Memory B cell (primary cell): Measurements from ENCODE around the gene AUTS2.
A peak's percentile ranks its signal among the peaks of the same experiment; 100 is the strongest.

ENCODE experiments used
- ATAC-seq: fragments of 150-1000 bp; cut with Tn5 transposase; 2 replicates; pipeline ENCODE4 v1.10.0; 2021; ENCODE audit warnings: low read depth, mild to moderate bottlenecking, moderate library complexity
- DNase-seq, 2 donors: peaks; one replicate each; pipeline ENCODE4 v3.0.0; 2022; ENCODE audit warnings: low spot score in 2 of 2
- H3K27ac Mint-ChIP-seq: one replicate; pipeline ENCODE4 v1.8.0; 2022; ENCODE audit warnings: mild to moderate bottlenecking, moderate library complexity, mixed read lengths
- H3K27me3 Mint-ChIP-seq: one replicate; pipeline ENCODE4 v1.8.0; 2022; ENCODE audit warnings: mixed read lengths
- H3K36me3 Mint-ChIP-seq: one replicate; pipeline ENCODE4 v1.8.0; 2022; ENCODE audit warnings: mild to moderate bottlenecking, mixed read lengths
- H3K4me1 Mint-ChIP-seq: one replicate; pipeline ENCODE4 v1.8.0; 2022; ENCODE audit warnings: mixed read lengths
- H3K4me3 Mint-ChIP-seq: one replicate; pipeline ENCODE4 v1.8.0; 2022; ENCODE audit warnings: mild to moderate bottlenecking, moderate library complexity, mixed read lengths
- H3K9me3 Mint-ChIP-seq: one replicate; pipeline ENCODE4 v1.8.0; 2022; ENCODE audit warnings: mixed read lengths

The AUTS2 gene

GRCh38 chr7:69643708-69644445 is 45.6 kb downstream of the AUTS2 start:
- DNase-seq, result no peak
- H3K4me1 Mint-ChIP-seq, result peaks cover 5% of the 10 kb centered on the region
- no peak overlapping the region for H3K4me3 Mint-ChIP-seq
- no peaks in the 10 kb centered on the region for H3K9me3 Mint-ChIP-seq
- no peak for ATAC-seq
- H3K27me3 Mint-ChIP-seq, result no peaks in the 10 kb centered on the region
- no peak overlapping the region for H3K27ac Mint-ChIP-seq
- no peaks in the 10 kb centered on the region for H3K36me3 Mint-ChIP-seq

- Mint-ChIP-seq H3K27ac (no peak overlapping the region), H3K4me1 (peaks cover 7% of the 10 kb centered on the region), H3K9me3 (no peaks in the 10 kb centered on the region), H3K27me3 (no peaks in the 10 kb centered on the region), H3K4me3 (no peak overlapping the region), H3K36me3 (no peaks in the 10 kb centered on the region)
- no peak for ATAC-seq
- no peak for DNase-seq
Observed at GRCh38 chr7:69645683-69646082, 47.4 kb downstream of the AUTS2 start.

GRCh38 chr7:69651101-69651590 is 52.9 kb downstream of the AUTS2 start:
- Mint-ChIP-seq H3K4me1 (peaks cover 25% of the 10 kb centered on the region), H3K27me3 (no peaks in the 10 kb centered on the region), H3K4me3 (no peak overlapping the region), H3K9me3 (no peaks in the 10 kb centered on the region), H3K27ac (peak overlapping the region; percentile 90), H3K36me3 (no peaks in the 10 kb centered on the region)
- DNase-seq, result peak in 1 of 2 donors; percentile 10
- ATAC-seq, result peak; percentile 88

DNA sequence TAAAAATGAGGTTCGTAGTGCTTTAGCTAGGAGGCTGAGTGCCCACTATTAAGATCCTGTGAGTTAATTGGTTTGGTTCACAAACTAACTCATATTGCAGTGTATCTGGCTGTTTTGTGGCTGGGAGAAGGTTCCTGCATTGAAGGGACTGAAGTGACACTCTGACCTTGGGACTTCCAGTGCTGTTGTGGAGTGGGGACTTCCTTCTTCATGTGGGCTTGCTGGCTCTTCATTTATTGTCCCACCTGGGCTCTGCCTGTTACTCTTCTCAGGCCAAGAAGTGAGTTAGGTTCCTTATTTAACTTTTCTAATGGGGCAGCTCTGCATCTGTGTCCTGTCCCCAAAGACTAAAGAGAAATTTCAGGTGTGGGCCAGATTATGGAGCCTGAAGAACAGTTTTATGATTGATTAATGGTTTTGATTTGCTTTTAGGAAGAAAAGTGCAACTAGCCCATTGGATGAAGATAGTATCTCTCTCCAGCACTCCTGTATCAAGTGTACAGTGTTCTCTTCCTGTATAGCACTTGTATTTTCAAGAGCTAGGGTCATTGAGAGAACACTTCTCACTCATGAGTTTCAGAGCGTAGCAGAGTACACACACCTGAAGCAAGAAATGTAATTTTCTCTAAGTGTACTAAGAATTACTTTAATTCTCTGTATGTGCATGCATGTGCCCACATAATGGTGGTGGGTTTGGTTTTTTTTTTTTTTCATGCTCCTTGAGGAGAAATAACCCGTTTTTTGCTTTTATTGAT is 54.8 kb downstream of the AUTS2 start:
- ATAC-seq, result peak; percentile 10
- Mint-ChIP-seq H3K9me3 (no peaks in the 10 kb centered on the region), H3K4me3 (no peak overlapping the region), H3K27ac (peak overlapping the region; percentile 9), H3K4me1 (peaks cover 25% of the 10 kb centered on the region), H3K36me3 (no peaks in the 10 kb centered on the region), H3K27me3 (no peaks in the 10 kb centered on the region)
- DNase-seq, result no peak

DNA sequence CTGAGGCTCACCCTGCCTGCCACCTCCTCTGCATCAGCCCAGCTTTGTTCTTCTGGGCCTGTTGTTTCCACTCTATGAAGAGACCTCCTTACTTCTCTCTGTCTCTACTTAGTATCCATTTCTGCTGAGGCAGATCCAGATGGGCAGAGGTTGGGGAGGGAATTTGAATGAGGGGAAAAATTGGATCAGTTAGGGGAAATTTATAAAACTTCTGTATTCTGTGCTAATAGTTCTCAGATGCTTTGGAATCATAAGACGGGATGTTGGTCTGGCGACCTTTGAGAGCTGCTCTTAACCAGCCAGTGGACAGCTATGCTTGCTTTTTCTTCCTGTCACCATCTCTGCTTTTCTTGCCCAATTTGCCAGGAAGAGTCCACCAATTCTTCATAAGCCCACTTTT is 55.5 kb downstream of the AUTS2 start:
- no peaks in the 10 kb centered on the region for H3K27me3 Mint-ChIP-seq
- peaks cover 25% of the 10 kb centered on the region for H3K4me1 Mint-ChIP-seq
- no peak for DNase-seq
- peak overlapping the region; percentile 11 for H3K27ac Mint-ChIP-seq
- H3K36me3 Mint-ChIP-seq, result no peaks in the 10 kb centered on the region
- H3K9me3 Mint-ChIP-seq, result no peaks in the 10 kb centered on the region
- no peak for ATAC-seq
- no peak overlapping the region for H3K4me3 Mint-ChIP-seq

DNA sequence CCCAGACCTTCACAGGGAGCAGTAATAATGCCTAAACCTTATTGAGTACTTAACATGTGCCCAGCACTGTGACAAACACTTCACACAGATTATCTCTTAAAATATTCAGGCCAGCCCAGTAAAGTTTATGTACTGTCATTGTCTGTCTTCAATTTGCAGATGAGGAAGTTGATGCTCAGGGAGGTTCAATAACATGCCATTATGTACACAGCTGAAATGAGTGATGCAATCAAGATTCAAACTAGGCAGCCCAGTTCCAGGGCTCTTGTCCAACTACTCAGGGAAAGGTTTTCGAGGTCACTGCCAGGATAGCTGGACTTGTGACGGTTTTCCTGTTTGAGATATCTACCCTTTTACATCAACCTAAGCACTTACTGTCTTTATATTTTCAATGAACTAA is 56.1 kb downstream of the AUTS2 start:
- H3K9me3 Mint-ChIP-seq, result no peaks in the 10 kb centered on the region

DNA sequence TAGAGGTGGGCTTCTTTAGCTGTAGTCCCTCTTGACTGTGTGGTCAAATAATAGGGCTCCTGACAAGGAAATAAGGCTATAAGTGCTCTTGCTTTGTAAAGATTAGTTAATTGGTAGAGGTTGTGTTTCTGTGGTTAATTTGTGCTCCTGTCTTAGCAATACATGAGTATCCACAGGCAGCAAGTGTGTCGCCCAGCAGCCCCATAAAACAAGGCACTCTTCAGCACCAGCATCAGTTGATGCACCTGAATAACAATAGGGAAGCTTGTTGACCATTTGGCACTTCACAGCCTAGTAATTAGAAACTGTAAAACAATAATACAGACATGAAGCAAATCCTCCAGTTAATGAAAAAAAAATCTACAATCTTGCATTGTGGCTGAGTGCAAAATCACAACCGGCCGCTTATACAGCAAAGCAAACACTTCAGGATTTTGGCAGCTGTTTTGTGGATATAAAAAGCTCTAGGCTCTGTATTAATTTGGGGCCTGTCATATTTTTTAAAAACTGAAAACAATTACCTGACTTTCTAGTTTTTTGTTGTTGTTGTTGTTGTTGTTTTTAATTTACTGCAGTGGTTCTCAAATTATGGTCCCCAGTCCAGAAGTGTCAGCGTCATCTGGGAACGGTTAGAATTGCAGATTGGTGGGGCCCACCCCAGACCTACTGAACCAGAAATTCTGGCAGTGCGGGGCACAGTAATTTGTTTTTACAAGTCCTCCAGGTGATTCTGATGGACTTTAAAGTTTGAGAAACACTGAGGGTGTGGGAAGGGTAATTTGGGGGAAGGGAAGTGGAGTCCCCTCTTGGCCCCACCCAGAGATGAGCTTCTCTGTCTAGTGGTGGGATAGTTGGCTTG is 56.8 kb downstream of the AUTS2 start:
- no peak overlapping the region for H3K4me3 Mint-ChIP-seq
- H3K27me3 Mint-ChIP-seq, result no peaks in the 10 kb centered on the region
- H3K27ac Mint-ChIP-seq, result no peak overlapping the region
- DNase-seq (no peak), ATAC-seq (no peak)
- peaks cover 29% of the 10 kb centered on the region for H3K4me1 Mint-ChIP-seq
- no peaks in the 10 kb centered on the region for H3K9me3 Mint-ChIP-seq
- H3K36me3 Mint-ChIP-seq, result no peaks in the 10 kb centered on the region

More for the DNA sequence above, 56.1 kb downstream of the AUTS2 start:
- H3K4me3 Mint-ChIP-seq, result no peak overlapping the region
- no peaks in the 10 kb centered on the region for H3K27me3 Mint-ChIP-seq
- peaks cover 26% of the 10 kb centered on the region for H3K4me1 Mint-ChIP-seq
- H3K36me3 Mint-ChIP-seq, result no peaks in the 10 kb centered on the region
- peak overlapping the region; percentile 11 for H3K27ac Mint-ChIP-seq
- no peak for DNase-seq
- ATAC-seq, result peak; percentile 27

DNA sequence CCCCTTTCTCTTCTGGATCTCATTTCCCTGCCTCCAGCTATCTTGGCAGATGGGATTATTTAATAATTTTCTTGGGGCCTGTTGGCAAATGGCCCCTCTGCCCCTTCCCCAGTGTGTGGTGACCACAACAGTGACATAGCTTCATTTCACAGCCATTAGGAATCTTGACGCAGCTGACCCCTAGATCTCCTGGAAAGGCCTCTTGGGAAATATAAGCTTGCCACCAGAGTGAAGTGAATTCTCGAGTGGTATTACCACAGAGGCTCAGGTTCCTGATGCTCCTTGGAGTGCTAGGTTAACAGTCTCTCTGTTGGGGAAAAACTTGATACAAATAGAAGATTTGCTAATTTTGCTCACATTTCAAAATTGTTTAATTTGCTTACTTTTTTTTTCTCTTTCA is 57.8 kb downstream of the AUTS2 start:
- no peak for ATAC-seq

GRCh38 chr7:69656890-69657289 is 58.6 kb downstream of the AUTS2 start:
- no peak for ATAC-seq
- Mint-ChIP-seq H3K27ac (no peak overlapping the region), H3K36me3 (no peaks in the 10 kb centered on the region), H3K4me1 (peaks cover 18% of the 10 kb centered on the region), H3K4me3 (no peak overlapping the region), H3K27me3 (no peaks in the 10 kb centered on the region), H3K9me3 (no peaks in the 10 kb centered on the region)
- no peak for DNase-seq

More for the DNA sequence above, 57.8 kb downstream of the AUTS2 start:
- Mint-ChIP-seq H3K27me3 (no peaks in the 10 kb centered on the region), H3K36me3 (no peaks in the 10 kb centered on the region), H3K4me1 (peaks cover 24% of the 10 kb centered on the region), H3K9me3 (no peaks in the 10 kb centered on the region), H3K4me3 (no peak overlapping the region), H3K27ac (no peak overlapping the region)
- no peak for DNase-seq

DNA sequence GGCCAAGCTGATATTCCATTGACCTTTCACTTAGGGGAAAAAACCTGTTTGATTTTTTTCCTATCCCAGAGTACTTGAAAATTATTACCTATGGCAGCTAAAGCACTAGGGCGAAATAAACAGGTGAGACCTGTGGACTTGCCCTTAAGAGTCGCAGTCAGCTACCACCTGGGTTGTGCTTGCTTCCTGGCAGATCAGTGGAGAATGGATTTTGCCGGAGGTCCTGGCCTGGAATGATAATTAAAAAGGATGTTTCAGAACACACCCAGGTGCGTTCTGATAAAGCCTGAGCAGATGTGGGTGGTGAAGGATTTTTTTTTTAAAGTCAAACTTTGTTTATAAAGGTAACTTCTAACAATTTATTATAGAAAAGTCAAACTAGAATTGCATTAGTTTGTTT is 59.1 kb downstream of the AUTS2 start:
- ATAC-seq (no peak), DNase-seq (no peak)
- Mint-ChIP-seq H3K9me3 (no peaks in the 10 kb centered on the region), H3K4me1 (peaks cover 18% of the 10 kb centered on the region), H3K36me3 (no peaks in the 10 kb centered on the region), H3K4me3 (no peak overlapping the region), H3K27ac (no peak overlapping the region), H3K27me3 (no peaks in the 10 kb centered on the region)

DNA sequence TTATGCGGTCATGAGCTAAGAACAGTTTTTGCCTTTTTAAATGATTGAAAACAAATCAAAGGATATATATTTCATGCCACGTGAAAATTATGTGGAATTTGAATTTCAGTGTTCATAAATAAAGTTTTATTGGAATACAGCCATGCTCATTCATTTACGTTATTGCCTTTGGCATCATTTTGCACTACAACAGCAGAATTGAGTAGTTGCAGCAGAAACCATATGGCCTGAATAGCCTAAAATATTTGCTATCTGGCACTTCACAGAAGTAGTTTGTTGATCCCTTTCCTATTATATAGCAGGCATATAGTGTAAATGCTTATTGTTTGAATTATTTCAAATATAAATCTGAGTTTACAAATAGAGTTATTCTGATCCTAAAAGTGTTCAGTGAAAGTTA is 59.7 kb downstream of the AUTS2 start:
- Mint-ChIP-seq H3K36me3 (no peaks in the 10 kb centered on the region), H3K4me1 (peaks cover 17% of the 10 kb centered on the region), H3K4me3 (no peak overlapping the region), H3K27ac (no peak overlapping the region), H3K27me3 (no peaks in the 10 kb centered on the region), H3K9me3 (no peaks in the 10 kb centered on the region)
- no peak for ATAC-seq
- no peak for DNase-seq

- ATAC-seq (no peak), DNase-seq (no peak)
- no peaks in the 10 kb centered on the region for H3K27me3 Mint-ChIP-seq
- no peaks in the 10 kb centered on the region for H3K36me3 Mint-ChIP-seq
- no peak overlapping the region for H3K27ac Mint-ChIP-seq
- no peak overlapping the region for H3K4me3 Mint-ChIP-seq
- H3K4me1 Mint-ChIP-seq, result peaks cover 13% of the 10 kb centered on the region
- no peaks in the 10 kb centered on the region for H3K9me3 Mint-ChIP-seq
Observed at GRCh38 chr7:69659983-69660382, 61.7 kb downstream of the AUTS2 start.

GRCh38 chr7:69661342-69661741 is 63.1 kb downstream of the AUTS2 start:
- Mint-ChIP-seq H3K4me3 (no peak overlapping the region), H3K27me3 (no peaks in the 10 kb centered on the region), H3K4me1 (peaks cover 17% of the 10 kb centered on the region), H3K9me3 (no peaks in the 10 kb centered on the region), H3K27ac (no peak overlapping the region), H3K36me3 (no peaks in the 10 kb centered on the region)
- no peak for ATAC-seq
- no peak for DNase-seq
